Cerebellar cortex (tissue), 1 donor: ENCODE data around the gene SMYD3.

Experiments
- DNase-seq: peaks from one replicate; pipeline ENCODE4 v3.0.0-alpha.2; 2015; ENCODE audit warnings: low spot score

SMYD3 gene

GRCh38 chr1:245915841-245916240, 591.2 kb downstream of the SMYD3 start:
- peak; percentile 75 for DNase-seq

DNA sequence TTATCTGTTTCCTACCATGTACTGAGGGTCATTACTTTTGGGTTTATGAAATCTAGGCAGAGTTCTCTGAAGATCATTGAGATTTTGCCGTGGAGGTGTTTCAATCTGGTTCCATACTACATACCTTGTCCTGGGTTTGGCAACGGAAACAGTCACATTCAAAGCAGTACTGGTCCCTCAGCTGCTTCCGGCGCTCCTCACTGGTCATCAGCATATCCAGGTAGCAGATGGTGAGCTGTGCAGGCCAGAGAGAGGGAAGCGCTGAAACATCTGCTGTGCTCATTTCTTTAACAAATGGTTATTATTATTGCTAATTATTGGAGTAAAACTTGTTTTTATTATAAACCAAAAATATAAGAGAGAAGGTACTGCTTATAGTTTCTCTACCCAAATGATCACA, 591.7 kb downstream of the SMYD3 start:
- DNase-seq: peak; percentile 79

GRCh38 chr1:245908543-245908942, 598.5 kb downstream of the SMYD3 start:
- DNase-seq: no peak

GRCh38 chr1:245906207-245906606, 600.9 kb downstream of the SMYD3 start:
- no peak for DNase-seq

DNA sequence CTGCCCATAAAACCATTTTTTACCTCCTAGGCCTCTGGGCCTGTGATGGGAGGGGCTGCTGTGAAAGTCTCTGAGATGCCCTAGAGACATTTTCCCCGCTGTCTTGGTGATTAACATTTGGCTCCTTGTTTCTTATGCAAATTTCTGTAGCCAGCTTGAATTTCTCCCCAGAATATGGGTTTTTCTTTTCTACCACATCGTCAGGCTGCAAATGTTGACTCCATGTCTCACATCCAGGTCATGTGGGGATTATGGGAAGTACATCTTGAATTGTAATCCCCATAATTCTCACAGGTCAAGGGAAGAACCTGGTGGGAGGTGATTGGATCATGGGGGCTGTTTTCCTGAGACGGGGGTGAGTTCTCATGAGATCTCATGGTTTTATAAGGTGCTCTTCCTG, 603.2 kb downstream of the SMYD3 start:
- no peak for DNase-seq

DNA sequence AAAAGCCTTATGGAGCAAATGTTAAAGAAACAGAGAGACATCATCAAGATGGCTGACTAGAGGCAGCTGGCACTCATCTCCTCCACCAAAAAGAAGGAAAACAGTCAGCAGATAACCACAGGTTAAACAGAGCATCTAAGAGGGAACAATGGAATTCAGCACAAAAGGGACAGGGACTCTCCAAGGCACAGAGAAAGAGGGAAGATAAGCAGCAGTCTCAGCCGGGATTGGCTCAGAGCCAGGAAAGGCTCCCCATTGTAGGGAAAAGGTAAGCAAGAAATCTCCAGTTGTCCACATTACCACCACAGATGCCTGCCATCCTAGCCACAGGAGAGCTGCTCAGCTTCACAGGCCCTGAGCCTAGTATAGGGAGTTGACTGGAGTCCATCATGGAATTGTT, 605.5 kb downstream of the SMYD3 start:
- DNase-seq: no peak

DNA sequence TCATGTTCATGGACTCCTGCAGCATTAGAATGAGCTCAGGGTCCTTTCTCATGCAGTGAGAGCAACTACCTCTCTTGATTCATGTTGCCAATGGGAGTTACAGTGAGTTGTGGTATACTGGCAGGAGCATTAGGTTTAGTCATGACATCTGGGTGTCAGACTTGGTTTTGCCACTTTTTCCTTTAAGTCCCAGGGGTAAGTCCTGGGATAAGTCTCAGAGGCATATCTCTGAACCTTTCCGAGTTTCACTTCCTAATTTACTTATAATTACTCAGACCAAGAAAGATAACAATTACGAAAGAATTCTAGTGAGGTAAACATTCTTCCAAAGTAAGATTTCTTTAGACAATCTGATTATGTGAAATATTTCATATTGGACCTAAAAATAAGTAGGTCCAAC, 606.0 kb downstream of the SMYD3 start:
- DNase-seq: no peak

- no peak for DNase-seq
These were observed 608.5 kb downstream of the SMYD3 start for GRCh38 chr1:245898581-245898980.

GRCh38 chr1:245896258-245896657, 610.8 kb downstream of the SMYD3 start:
- DNase-seq: peak; percentile 42

- no peak for DNase-seq
These were observed 611.6 kb downstream of the SMYD3 start for GRCh38 chr1:245895455-245895959.

- no peak for DNase-seq
These were observed 612.2 kb downstream of the SMYD3 start for GRCh38 chr1:245894843-245895242.

DNA sequence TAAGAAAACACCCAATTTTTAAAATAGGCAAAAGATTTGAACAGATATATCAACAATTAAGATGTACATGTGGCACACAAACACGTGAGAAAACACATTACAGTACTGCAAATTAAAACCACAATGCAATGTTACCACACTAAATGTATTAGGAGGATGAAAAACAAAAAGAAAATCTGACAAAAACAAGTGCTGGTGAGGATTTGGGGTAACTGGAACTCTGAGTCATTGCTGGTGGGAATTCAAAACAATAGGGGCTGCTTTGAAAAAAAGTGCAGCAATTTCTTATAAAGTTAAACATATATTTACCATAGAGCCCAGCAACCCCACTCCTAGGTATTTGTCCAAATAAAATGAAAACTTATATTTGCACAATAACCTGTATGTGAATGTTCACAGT, 614.1 kb downstream of the SMYD3 start:
- no peak for DNase-seq

DNA sequence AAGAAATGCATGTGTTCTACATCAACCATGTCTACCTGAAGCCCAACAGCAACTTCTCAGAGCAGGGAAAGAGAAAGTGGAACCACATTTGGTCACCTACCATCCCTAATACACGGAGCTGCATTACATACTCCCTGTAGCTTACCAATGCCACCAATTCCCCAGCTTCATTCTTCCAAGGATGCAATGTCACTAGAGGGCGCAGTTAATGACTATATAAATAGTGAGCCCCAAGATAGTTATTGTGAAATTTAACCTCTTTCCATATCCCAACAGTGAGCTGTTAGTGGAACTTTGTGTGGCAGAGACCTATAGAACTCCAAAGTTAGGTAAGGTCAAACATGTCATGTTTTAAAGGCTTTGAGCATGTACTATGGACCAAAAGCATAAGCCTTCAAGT, 618.3 kb downstream of the SMYD3 start:
- DNase-seq: no peak

DNA sequence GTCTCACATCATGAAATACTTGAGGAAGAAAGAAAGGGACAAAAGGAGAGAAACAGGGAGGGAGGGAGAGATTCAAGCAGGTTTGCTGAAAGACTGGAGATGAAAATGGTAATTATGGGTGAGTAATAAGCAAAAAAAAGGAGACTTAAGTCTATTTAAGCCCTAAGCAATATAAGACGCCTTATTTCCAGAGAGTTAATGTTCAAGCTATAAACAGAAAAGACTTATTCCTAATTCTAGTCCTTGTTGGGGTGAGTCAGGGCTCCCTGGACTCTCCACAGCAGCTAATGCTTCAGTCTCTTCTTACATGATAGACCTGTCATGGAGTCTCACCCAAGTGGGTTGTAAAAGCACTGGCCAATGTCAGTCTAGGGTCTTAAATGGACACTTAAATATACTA, 619.2 kb downstream of the SMYD3 start:
- no peak for DNase-seq

DNA sequence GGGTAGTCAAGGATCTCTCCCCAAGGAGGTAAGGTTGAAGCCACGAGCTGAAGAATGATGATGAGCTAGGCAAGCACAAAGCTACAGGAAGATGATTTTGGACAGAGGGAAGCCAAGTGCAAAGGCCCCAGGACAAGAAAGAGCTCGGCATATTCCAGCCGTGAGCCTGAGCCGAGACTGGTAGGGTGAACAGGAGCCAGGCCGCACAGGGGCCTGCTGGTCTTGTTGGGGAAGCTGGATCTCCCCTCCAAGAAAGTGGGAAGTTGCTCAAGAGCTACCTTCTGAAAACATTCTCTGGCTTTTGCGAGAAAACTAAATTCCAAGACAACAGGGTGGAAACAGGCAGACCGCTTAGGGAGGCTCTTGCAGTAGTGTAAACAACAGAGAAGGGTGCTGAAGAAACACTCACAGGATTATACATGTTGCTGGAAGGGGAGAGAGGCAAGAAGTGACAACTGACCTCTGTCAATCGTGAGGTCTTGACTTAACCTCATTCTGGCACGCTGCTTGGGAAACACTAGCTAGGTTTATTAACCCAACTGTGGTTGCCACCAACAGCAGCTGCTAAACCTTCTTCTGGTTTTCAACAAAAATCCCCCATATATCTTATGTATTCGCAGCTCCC, 625.2 kb downstream of the SMYD3 start:
- DNase-seq: no peak

GRCh38 chr1:245880754-245881403, 626.2 kb downstream of the SMYD3 start:
- DNase-seq: no peak

DNA sequence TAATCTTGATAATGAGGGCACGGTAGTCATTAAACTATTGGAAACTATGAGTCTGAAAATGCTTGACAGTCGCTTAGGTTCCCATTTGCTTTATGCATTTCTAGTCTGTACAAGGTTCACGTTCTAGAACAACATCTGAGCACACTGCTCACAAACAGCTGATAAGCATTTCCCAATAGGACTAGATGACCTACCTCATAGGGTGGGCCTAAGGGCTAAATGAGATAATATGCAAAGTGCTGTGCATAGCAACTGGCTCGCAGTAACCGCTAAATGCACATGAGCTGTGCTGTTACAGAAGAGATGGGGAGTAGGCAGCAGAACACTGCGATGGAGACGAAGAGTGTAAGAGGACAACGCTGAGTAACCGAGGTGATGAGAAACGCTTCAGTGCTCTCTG, 628.0 kb downstream of the SMYD3 start:
- DNase-seq: no peak

DNA sequence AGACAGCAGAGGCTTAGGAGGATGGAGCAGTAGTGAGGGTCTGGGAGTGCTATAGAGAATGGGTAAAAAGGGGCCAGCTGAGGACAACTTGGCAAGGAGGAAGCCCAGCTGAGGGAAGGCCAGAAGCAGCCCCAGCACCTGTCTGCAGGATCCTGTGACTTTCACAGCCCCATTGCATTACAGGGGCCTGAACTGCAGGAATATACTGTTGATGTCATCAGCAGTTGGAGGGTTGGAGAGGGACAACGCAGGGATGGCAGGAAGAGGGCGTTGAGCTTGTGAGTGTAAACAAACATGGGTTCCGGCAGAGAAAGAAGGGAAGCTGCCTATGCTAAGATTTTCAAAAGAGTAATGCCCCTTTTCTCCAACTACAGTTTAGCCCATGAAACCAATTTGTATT, 628.5 kb downstream of the SMYD3 start:
- DNase-seq: no peak

- DNase-seq: no peak
These were observed 629.1 kb downstream of the SMYD3 start for GRCh38 chr1:245877976-245878375.

- no peak for DNase-seq
These were observed 630.5 kb downstream of the SMYD3 start for GRCh38 chr1:245876586-245876985.

DNA sequence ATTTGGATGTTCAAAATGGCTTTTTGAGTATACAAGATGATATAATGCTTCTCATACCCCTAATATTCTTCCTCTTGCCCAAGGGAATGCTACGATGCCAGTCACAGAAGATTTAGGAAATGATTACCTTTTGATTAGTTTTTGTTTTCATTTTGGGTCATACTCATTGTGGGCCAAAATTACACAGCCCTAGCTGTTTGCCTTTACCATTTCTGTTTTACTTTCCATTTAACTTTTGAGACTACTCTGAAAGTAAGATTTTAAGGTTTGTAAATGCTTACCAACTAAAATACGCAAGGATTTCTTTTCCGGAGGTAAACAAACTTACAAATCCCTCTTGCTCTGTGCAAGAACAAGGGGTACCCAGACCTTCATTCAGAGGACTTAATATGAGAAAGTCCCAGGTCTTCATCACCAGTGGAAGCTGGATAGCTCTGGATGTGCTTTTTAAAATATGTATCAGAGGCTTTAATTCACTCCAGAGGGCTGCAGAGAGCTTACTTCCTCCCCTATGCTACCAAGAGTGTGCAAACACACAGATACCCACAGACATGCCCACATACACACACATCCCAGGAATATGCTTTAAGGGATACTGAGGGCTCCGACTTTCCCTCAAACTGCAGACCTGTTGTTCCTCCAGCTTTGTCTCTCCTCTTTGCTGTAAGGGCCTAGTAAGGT, 631.4 kb downstream of the SMYD3 start:
- no peak for DNase-seq

DNA sequence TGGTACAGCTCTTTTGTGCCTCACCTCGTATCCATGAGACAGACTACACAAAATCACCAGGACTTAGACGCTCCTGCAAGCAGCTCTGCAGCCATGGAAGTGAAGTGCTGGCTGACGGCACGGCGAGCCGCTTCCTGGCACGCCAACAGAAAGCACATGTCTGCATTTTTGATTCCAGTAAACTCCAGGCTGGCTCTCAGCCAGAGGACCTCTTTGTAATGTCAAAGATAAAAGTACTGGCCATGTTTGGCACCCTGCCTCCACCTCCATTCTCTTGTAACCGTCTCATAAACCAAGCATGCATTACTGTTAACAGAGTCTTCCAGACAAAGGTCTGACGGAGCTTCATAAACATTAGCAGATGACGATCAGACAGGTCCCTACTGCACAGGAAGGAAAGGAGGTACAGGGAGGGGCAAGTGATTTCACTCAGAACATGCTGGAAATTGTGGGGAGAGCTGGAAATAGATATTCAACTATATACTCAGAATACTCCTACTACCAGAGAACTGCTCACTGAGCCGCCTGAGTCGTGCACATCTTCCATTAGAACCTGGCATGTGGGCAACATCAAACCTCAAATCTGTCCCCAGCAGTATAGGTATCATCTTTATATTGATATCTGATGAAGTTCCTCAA, 632.0 kb downstream of the SMYD3 start:
- peak; percentile 55 for DNase-seq
